PC-3 (cell line): Measurements from ENCODE around the gene SLC8A2. TPM values are rescaled to one million over a fixed set of nuclear protein-coding genes. Genes with fewer than 3 reads are reported as not detected.

Experiments used
- ATAC-seq: fragments of 200-7000 bp; cut with Tn5 transposase; 2 replicates; pipeline ENCODE4 v1.9.1; 2020; ENCODE audit warnings: mild to moderate bottlenecking, moderate library complexity
- BruUV-seq: library from RNA; stranded (reverse); fragments of 400-500 nt; replicated peaks from 2 replicates; lab custom pipeline; 2021; lab: Mats Ljungman, UMichigan
- CTCF ChIA-PET: fragments of 300-600 bp; sonication (Branson Sonifier 250); formaldehyde crosslinking; loops from one replicate; lab custom pipeline; 2022; ENCODE audit warnings: antibody characterized with exemption; lab: Charles Lee
- POLR2A ChIA-PET: fragments of 300-600 bp; sonication (Branson Sonifier 250); formaldehyde crosslinking; loops from one replicate; lab custom pipeline; 2022; ENCODE audit warnings: antibody characterized with exemption; ENCODE audit not compliant: unreplicated experiment; lab: Charles Lee
- DNase-seq: peaks from one replicate; pipeline ENCODE4 v3.0.0-alpha.2; 2015
- H2AFZ ChIP-seq: fragments of 300-600 bp; sonication (generic); 2 replicates; pipeline ENCODE4 v1.6.0; 2016; ENCODE audit warnings: antibody characterized with exemption, low read length
- H3F3A ChIP-seq: fragments of 300-600 bp; sonication (generic); one replicate; pipeline ENCODE4 v1.6.0; 2017; ENCODE audit warnings: antibody characterized with exemption, low read length, control low read depth, mild to moderate bottlenecking; ENCODE audit not compliant: unreplicated experiment
- H3K27ac ChIP-seq: fragments of 300-600 bp; sonication (generic); 2 replicates; pipeline ENCODE4 v1.5.1; 2016; ENCODE audit warnings: mild to moderate bottlenecking, low read length
- H3K27me3 ChIP-seq: fragments of 300-600 bp; sonication (generic); 2 replicates; pipeline ENCODE4 v1.6.1; 2016; ENCODE audit warnings: low read length, mixed read lengths
- H3K36me3 ChIP-seq: fragments of 300-600 bp; sonication (generic); 2 replicates; pipeline ENCODE4 v1.6.1; 2016; ENCODE audit warnings: low read depth, mixed run types, low read length, mixed read lengths
- H3K4me1 ChIP-seq: fragments of 300-600 bp; sonication (generic); 2 replicates; pipeline ENCODE4 v1.5.1; 2016; ENCODE audit warnings: low read length; ENCODE audit not compliant: insufficient read depth
- H3K4me2 ChIP-seq: fragments of 300-600 bp; sonication (generic); 2 replicates; pipeline ENCODE4 v1.6.0; 2016; ENCODE audit warnings: low read length
- H3K4me3 ChIP-seq: fragments of 300-600 bp; sonication (generic); 2 replicates; pipeline ENCODE4 v1.5.1; 2016; ENCODE audit warnings: mild to moderate bottlenecking, low read length, mixed read lengths
- H3K79me2 ChIP-seq: fragments of 300-600 bp; sonication (generic); 2 replicates; pipeline ENCODE4 v1.6.1; 2017; ENCODE audit warnings: low read length, mixed read lengths
- H3K9ac ChIP-seq: fragments of 300-600 bp; sonication (generic); 2 replicates; pipeline ENCODE4 v1.6.0; 2016; ENCODE audit warnings: mild to moderate bottlenecking, low read length
- H3K9me2 ChIP-seq: fragments of 300-600 bp; sonication (generic); replicated peaks from 2 replicates; pipeline ENCODE4 v1.6.1; 2016; ENCODE audit warnings: mixed run types, low read length, mixed read lengths
- H3K9me3 ChIP-seq: fragments of 300-600 bp; sonication (generic); 2 replicates; pipeline ENCODE4 v1.6.1; 2016; ENCODE audit warnings: low read length, mixed read lengths
- H4K20me1 ChIP-seq: fragments of 300-600 bp; sonication (generic); 2 replicates; pipeline ENCODE4 v1.6.1; 2016; ENCODE audit warnings: low read length, mixed read lengths
- CTCF ChIP-seq: fragments of 300-600 bp; sonication (generic); conservative IDR thresholded peaks from 2 replicates; pipeline ENCODE4 v1.5.1; 2017; ENCODE audit warnings: antibody characterized with exemption, low read depth, mild to moderate bottlenecking, low read length
- EZH2 ChIP-seq: fragments of 300-600 bp; sonication (generic); IDR thresholded peaks from one replicate; pipeline ENCODE4 v1.6.1; 2017; ENCODE audit warnings: antibody characterized with exemption, mild to moderate bottlenecking, low read length; ENCODE audit not compliant: unreplicated experiment
- EZH2phosphoT487 ChIP-seq: fragments of 300-600 bp; sonication (generic); IDR thresholded peaks from 2 replicates; pipeline ENCODE4 v1.6.1; 2018; ENCODE audit warnings: mild to moderate bottlenecking, antibody characterized with exemption, low read length, borderline replicate concordance
- intact Hi-C: fragments of 100-400 bp; cut with micrococcal nuclease; formaldehyde crosslinking; loops from 2 replicates; pipeline ENCODE4 v1.9.0; 2023
- total RNA-seq: library from RNA; depleted of rRNA; stranded (reverse); fragments of >200 nt; gene quantifications from 2 replicates; pipeline ENCODE4 v1.2.3, GENCODE V29; 2014

SLC8A2 gene
- total RNA-seq, 1 experiment from 2014 or later, result 0.33 TPM

GRCh38 chr19:47476438-47476972, 4.8 kb upstream of the SLC8A2 start:
- no peaks in the 10 kb centered on the region for H3K79me2 ChIP-seq
- DNase-seq (no peak), ATAC-seq (no peak)
- H3K9me3 ChIP-seq, result no peaks in the 10 kb centered on the region
- ChIA-PET POLR2A (no interaction called here), CTCF (no interaction called here)
- no peak overlapping the region for H3K4me2 ChIP-seq
- no peaks in the 10 kb centered on the region for H3K36me3 ChIP-seq
- no peaks in the 10 kb centered on the region for H3K4me1 ChIP-seq
- H3K9ac ChIP-seq, result no peak overlapping the region
- intact Hi-C loops, result no loop called here
- TF ChIP-seq EZH2 (no peak), EZH2phosphoT487 (no peak), CTCF (no peak)
- peaks cover 2% of the 10 kb centered on the region for H3K27me3 ChIP-seq
- H3K4me3 ChIP-seq, result no peak overlapping the region
- no peak overlapping the region for H3K27ac ChIP-seq
- H2AFZ ChIP-seq, result no peak overlapping the region
- no peaks in the 10 kb centered on the region for H4K20me1 ChIP-seq
- no peaks in the 10 kb centered on the region for H3K9me2 ChIP-seq
- no peaks in the 10 kb centered on the region for H3F3A ChIP-seq
- BruUV-seq, result no TSS peak

- Histone ChIP-seq H2AFZ (no peak overlapping the region), H3F3A (no peaks in the 10 kb centered on the region), H3K79me2 (no peaks in the 10 kb centered on the region), H3K27ac (no peak overlapping the region), H3K4me2 (no peak overlapping the region), H3K9me3 (no peaks in the 10 kb centered on the region), H3K36me3 (no peaks in the 10 kb centered on the region), H3K9me2 (no peaks in the 10 kb centered on the region), H4K20me1 (no peaks in the 10 kb centered on the region), H3K27me3 (peaks cover 12% of the 10 kb centered on the region), H3K9ac (no peak overlapping the region), H3K4me3 (no peak overlapping the region), H3K4me1 (no peaks in the 10 kb centered on the region)
- BruUV-seq, result no TSS peak
- intact Hi-C loops, result no loop called here
- DNase-seq, result no peak
- ChIA-PET POLR2A (no interaction called here), CTCF (no interaction called here)
- ATAC-seq, result no peak
- TF ChIP-seq EZH2 (no peak), CTCF (no peak), EZH2phosphoT487 (no peak)
Observed at GRCh38 chr19:47475465-47475864, 3.8 kb upstream of the SLC8A2 start.

GRCh38 chr19:47473336-47473735, 1.6 kb upstream of the SLC8A2 start:
- no peak for DNase-seq
- Histone ChIP-seq H3K9ac (no peak overlapping the region), H3K36me3 (no peaks in the 10 kb centered on the region), H3K27me3 (peaks cover 31% of the 10 kb centered on the region), H3K79me2 (no peaks in the 10 kb centered on the region), H3K27ac (no peak overlapping the region), H3K4me1 (no peaks in the 10 kb centered on the region), H3K4me3 (no peak overlapping the region), H4K20me1 (no peaks in the 10 kb centered on the region), H3F3A (no peaks in the 10 kb centered on the region), H3K9me2 (no peaks in the 10 kb centered on the region), H2AFZ (no peak overlapping the region), H3K4me2 (no peak overlapping the region), H3K9me3 (no peaks in the 10 kb centered on the region)
- CTCF ChIA-PET, result no interaction called here
- ATAC-seq, result no peak
- no TSS peak for BruUV-seq
- TF ChIP-seq EZH2, result no peak
- no peak for TF ChIP-seq EZH2phosphoT487
- no peak for TF ChIP-seq CTCF
- intact Hi-C loops, result no loop called here
- POLR2A ChIA-PET, result no interaction called here
